Upper lobe of left lung (tissue), 4 donors: ENCODE measurements around the gene NFKBIL1.

Experiments
- EP300 ChIP-seq, 4 donors: sonication (generic); formaldehyde crosslinking; IDR thresholded peaks; one replicate each; pipeline ENCODE4 v1.5.1; 2017; ENCODE audit warnings: antibody characterized with exemption in 4 of 4, control low read depth in 2 of 4
- POLR2A ChIP-seq, 4 donors: fragments of 450-650 bp; IDR thresholded peaks; one replicate each; pipeline ENCODE4 v1.5.1; 2016 to 2017; ENCODE audit warnings: antibody characterized with exemption in 4 of 4, mild to moderate bottlenecking in 2 of 4
- POLR2AphosphoS5 ChIP-seq, 2 donors: sonication (generic); formaldehyde crosslinking; IDR thresholded peaks; one replicate each; pipeline ENCODE4 v1.5.1; 2017; ENCODE audit warnings: antibody characterized with exemption in 2 of 2
- TF ChIP-seq, protein P1 (sequence below), 6 experiments: fragments of 450-650 bp in 4 of 6; fragments of 200-600 bp in 2 of 6; sonication (generic) in 2 of 6; IDR thresholded peaks; one replicate each; pipeline ENCODE4 v1.5.1; 2016 to 2019; ENCODE audit warnings: antibody characterized with exemption in 6 of 6

DNA sequence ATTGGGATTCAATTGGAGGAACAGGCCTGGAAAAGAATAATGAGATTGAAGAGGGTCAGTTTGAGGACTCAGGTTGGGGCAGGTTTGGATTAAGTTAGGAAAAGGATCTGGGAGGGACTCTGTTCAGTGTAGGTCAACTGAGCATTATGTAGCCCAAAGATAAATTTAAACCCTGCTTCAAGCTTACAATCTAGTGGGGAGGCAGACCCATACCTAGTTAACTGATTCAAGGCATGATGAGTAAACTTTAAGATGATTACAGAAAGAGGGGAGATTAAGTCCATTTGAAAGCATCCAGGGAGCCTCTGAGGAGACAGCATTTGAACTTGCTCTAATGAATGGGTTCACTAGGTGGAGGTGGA, 13.3 kb downstream of the NFKBIL1 start:
- TF ChIP-seq, protein P1, sequence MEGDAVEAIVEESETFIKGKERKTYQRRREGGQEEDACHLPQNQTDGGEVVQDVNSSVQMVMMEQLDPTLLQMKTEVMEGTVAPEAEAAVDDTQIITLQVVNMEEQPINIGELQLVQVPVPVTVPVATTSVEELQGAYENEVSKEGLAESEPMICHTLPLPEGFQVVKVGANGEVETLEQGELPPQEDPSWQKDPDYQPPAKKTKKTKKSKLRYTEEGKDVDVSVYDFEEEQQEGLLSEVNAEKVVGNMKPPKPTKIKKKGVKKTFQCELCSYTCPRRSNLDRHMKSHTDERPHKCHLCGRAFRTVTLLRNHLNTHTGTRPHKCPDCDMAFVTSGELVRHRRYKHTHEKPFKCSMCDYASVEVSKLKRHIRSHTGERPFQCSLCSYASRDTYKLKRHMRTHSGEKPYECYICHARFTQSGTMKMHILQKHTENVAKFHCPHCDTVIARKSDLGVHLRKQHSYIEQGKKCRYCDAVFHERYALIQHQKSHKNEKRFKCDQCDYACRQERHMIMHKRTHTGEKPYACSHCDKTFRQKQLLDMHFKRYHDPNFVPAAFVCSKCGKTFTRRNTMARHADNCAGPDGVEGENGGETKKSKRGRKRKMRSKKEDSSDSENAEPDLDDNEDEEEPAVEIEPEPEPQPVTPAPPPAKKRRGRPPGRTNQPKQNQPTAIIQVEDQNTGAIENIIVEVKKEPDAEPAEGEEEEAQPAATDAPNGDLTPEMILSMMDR (IDR thresholded peaks at IDR 0.05) = no peak
- TF ChIP-seq POLR2AphosphoS5 (IDR thresholded peaks at IDR 0.05) (no peak), POLR2A (IDR thresholded peaks at IDR 0.05) (no peak), EP300 (IDR thresholded peaks at IDR 0.05) (no peak)
